SK-N-SH (cell line): ENCODE measurements around the gene RASSF4. TPM values are rescaled to one million over a fixed set of nuclear protein-coding genes. Genes with fewer than 3 reads are reported as not detected.
A peak's percentile ranks its signal among the peaks of the same experiment; 100 is the strongest.

Source experiments
- CTCF ChIA-PET: fragments of 300-600, 350-600 bp; formaldehyde crosslinking; extraction: SDS; loops from one replicate; lab custom pipeline; 2021; lab: Yijun Ruan, JAX
- POLR2A ChIA-PET: fragments of 350-600 bp; sonication (Branson Sonifier 250); formaldehyde crosslinking; extraction: SDS; loops from one replicate; lab custom pipeline; 2020; ENCODE audit warnings: antibody characterized with exemption, inconsistent platforms; lab: Yijun Ruan, JAX
- DNase-seq: peaks from one replicate; pipeline ENCODE4 v3.0.0; 2012
- H2AFZ ChIP-seq: fragments of 200-600 bp; sonication (generic); 2 replicates; pipeline ENCODE4 v1.8.1; 2016; ENCODE audit warnings: antibody characterized with exemption, mild to moderate bottlenecking, low read depth
- H3F3A ChIP-seq: fragments of 200-600 bp; sonication (generic); replicated peaks from 2 replicates; pipeline ENCODE3; 2016; ENCODE audit warnings: antibody characterized with exemption, mild to moderate bottlenecking; ENCODE audit not compliant: insufficient read depth
- H3K27ac ChIP-seq, 2 experiments: fragments of 200-500 bp in 1 of 2; fragments of 200-600 bp in 1 of 2; sonication (Bioruptor generic) in 1 of 2; sonication (generic), shearing (Covaris generic) in 1 of 2; 2 replicates each; pipeline versions ENCODE4 v1.5.1 to v1.6.1; 2014 to 2016; ENCODE audit warnings: low read depth in 2 of 2, inconsistent platforms in 1 of 2, low read length in 1 of 2, mild to moderate bottlenecking in 1 of 2, mixed read lengths in 1 of 2
- H3K27me3 ChIP-seq: fragments of 200-600 bp; sonication (generic), shearing (Covaris generic); 2 replicates; pipeline ENCODE4 v1.6.1; 2016; ENCODE audit warnings: mixed run types; ENCODE audit not compliant: insufficient read depth
- H3K36me3 ChIP-seq, 2 experiments: fragments of 200-500 bp in 1 of 2; fragments of 200-600 bp in 1 of 2; sonication (Bioruptor generic) in 1 of 2; sonication (generic) in 1 of 2; replicated peaks in 1 of 2; 2 replicates each; pipeline versions ENCODE3 to v1.5.1; 2014 to 2016; ENCODE audit warnings: low read length in 1 of 2, mild to moderate bottlenecking in 1 of 2; ENCODE audit not compliant: insufficient read depth in 2 of 2, control insufficient read depth in 1 of 2
- H3K4me1 ChIP-seq, 2 experiments: fragments of 200-500 bp in 1 of 2; fragments of 200-600 bp in 1 of 2; sonication (Bioruptor generic) in 1 of 2; sonication (generic), shearing (Covaris generic) in 1 of 2; 2 replicates each; pipeline versions ENCODE4 v1.5.1 to v1.6.1; 2014 to 2016; ENCODE audit warnings: low read depth in 1 of 2, low read length in 1 of 2, mixed run types in 1 of 2; ENCODE audit not compliant: insufficient read depth in 2 of 2, control insufficient read depth in 1 of 2
- H3K4me2 ChIP-seq: fragments of 200-600 bp; sonication (generic), shearing (Covaris generic); 2 replicates; pipeline ENCODE4 v1.6.1; 2017; ENCODE audit warnings: mixed run types
- H3K4me3 ChIP-seq, 2 experiments: fragments of 200-500 bp in 1 of 2; fragments of 200-600 bp in 1 of 2; sonication (Bioruptor generic) in 1 of 2; sonication (generic), shearing (Covaris generic) in 1 of 2; 2 replicates each; pipeline versions ENCODE4 v1.5.1 to v1.8.1; 2014 to 2016; ENCODE audit warnings: low read depth in 2 of 2, inconsistent platforms in 1 of 2, low read length in 1 of 2, mild to moderate bottlenecking in 1 of 2, mixed read lengths in 1 of 2, moderate library complexity in 1 of 2
- H3K79me2 ChIP-seq: fragments of 200-600 bp; sonication (generic); 2 replicates; pipeline ENCODE4 v1.8.1; 2017; ENCODE audit warnings: mild to moderate bottlenecking; ENCODE audit not compliant: insufficient read depth
- H3K9ac ChIP-seq: fragments of 200-600 bp; sonication (generic); 2 replicates; pipeline ENCODE4 v1.6.1; 2017; ENCODE audit warnings: mixed run types
- H3K9me2 ChIP-seq: fragments of 200-600 bp; sonication (generic); 2 replicates; pipeline ENCODE4 v1.6.1; 2017; ENCODE audit warnings: mixed run types
- H3K9me3 ChIP-seq: fragments of 200-600 bp; sonication (generic); 2 replicates; pipeline ENCODE4 v1.6.1; 2017; ENCODE audit warnings: mixed run types, mild to moderate bottlenecking, moderate library complexity
- H4K20me1 ChIP-seq: fragments of 200-600 bp; sonication (generic); 2 replicates; pipeline ENCODE4 v1.6.1; 2017; ENCODE audit warnings: mild to moderate bottlenecking, mixed run types; ENCODE audit not compliant: insufficient read depth
- CHD2 ChIP-seq: fragments of 150-350 bp; IDR thresholded peaks from 2 replicates; pipeline ENCODE4 v1.6.1; 2018; ENCODE audit warnings: low read length; ENCODE audit not compliant: partially characterized antibody
- FOSL2 ChIP-seq: IDR thresholded peaks from 2 replicates; pipeline ENCODE4 v1.4.0; 2012; ENCODE audit warnings: low read depth, mild to moderate bottlenecking, moderate library complexity, borderline replicate concordance
- FOXJ3 ChIP-seq: sonication (generic); formaldehyde crosslinking; IDR thresholded peaks from 2 replicates; pipeline ENCODE4 v1.5.1; 2020; ENCODE audit warnings: mild to moderate bottlenecking, missing genetic modification reagents
- FOXM1 ChIP-seq: IDR thresholded peaks from 2 replicates; pipeline ENCODE4 v1.4.0; 2012; ENCODE audit warnings: low read depth, mild to moderate bottlenecking
- MEF2A ChIP-seq: IDR thresholded peaks from 2 replicates; pipeline ENCODE4 v1.4.0; 2012; ENCODE audit warnings: low read depth, borderline replicate concordance
- MXI1 ChIP-seq: IDR thresholded peaks from 2 replicates; pipeline ENCODE4 v1.6.1; 2012; ENCODE audit warnings: mild to moderate bottlenecking, low read depth, low read length, improper control_type of control experiment
- NFIC ChIP-seq: IDR thresholded peaks from 2 replicates; pipeline ENCODE4 v1.4.0; 2012; ENCODE audit warnings: borderline replicate concordance
- NRF1 ChIP-seq: IDR thresholded peaks from 2 replicates; pipeline ENCODE4 v1.6.1; 2012; ENCODE audit warnings: low read depth, mild to moderate bottlenecking, low read length
- RAD21 ChIP-seq: IDR thresholded peaks from 2 replicates; pipeline ENCODE4 v1.6.1; 2012; ENCODE audit warnings: mild to moderate bottlenecking, low read length
- RFX5 ChIP-seq: IDR thresholded peaks from 2 replicates; pipeline ENCODE4 v1.6.1; 2012; ENCODE audit warnings: mild to moderate bottlenecking, improper control_type of control experiment, low read length
- SMC3 ChIP-seq: IDR thresholded peaks from 2 replicates; pipeline ENCODE4 v1.6.1; 2012; ENCODE audit warnings: low read depth, low read length, improper control_type of control experiment
- TEAD4 ChIP-seq: IDR thresholded peaks from 2 replicates; pipeline ENCODE4 v1.4.0; 2012; ENCODE audit warnings: mild to moderate bottlenecking, borderline replicate concordance; ENCODE audit not compliant: insufficient read depth
- YY1 ChIP-seq: IDR thresholded peaks from 2 replicates; pipeline ENCODE4 v1.4.0; 2012; ENCODE audit warnings: low read depth, mild to moderate bottlenecking
- ZBTB33 ChIP-seq: IDR thresholded peaks from 2 replicates; pipeline ENCODE4 v1.4.0; 2012; ENCODE audit warnings: low read depth, borderline replicate concordance
- WGBS: methylation state at CpG from one replicate; pipeline ENCODE4 v1.1.6; 2017; ENCODE audit warnings: low lambda C conversion rate; 5-methylcytosine and 5-hydroxymethylcytosine counted together
- polyA plus RNA-seq, 3 experiments: library from polyadenylated mRNA; depleted of rRNA; stranded (reverse); fragments of >200 nt; gene quantifications; 2 replicates each; pipeline ENCODE4 v1.2.3, GENCODE V29; 2012
- TF ChIP-seq, protein P1 (sequence below): IDR thresholded peaks from 2 replicates; pipeline ENCODE4 v1.4.0; 2012; ENCODE audit warnings: low read depth
- TF ChIP-seq, protein P2 (sequence below): IDR thresholded peaks from 2 replicates; pipeline ENCODE4; 2012
- TF ChIP-seq, protein P3 (sequence below): IDR thresholded peaks from 2 replicates; pipeline ENCODE4 v1.4.0; 2012; ENCODE audit warnings: low read depth, borderline replicate concordance
- TF ChIP-seq, protein P4 (sequence below): fragments of 200-600 bp; sonication (generic); IDR thresholded peaks from 2 replicates; pipeline ENCODE4 v1.6.1; 2017; ENCODE audit warnings: antibody characterized with exemption, mild to moderate bottlenecking, moderate library complexity

The RASSF4 gene
- polyA plus RNA-seq, 1 of the 3 experiments (the other 2 are of a cell fraction), result 11.0 TPM

GRCh38 chr10:44981172-44982113, 21.8 kb downstream of the RASSF4 start (continued):
- TF ChIP-seq FOXJ3 (no peak), FOXM1 (no peak), NFIC (peak; percentile 94), YY1 (peak; percentile 68; the same call in 1 of the 2 replicates), FOSL2 (peak; percentile 62), CHD2 (no peak), TEAD4 (peak; percentile 20; the same call in 1 of the 2 replicates), ZBTB33 (no peak), RFX5 (no peak), RAD21 (no peak)
- TF ChIP-seq, protein P1, sequence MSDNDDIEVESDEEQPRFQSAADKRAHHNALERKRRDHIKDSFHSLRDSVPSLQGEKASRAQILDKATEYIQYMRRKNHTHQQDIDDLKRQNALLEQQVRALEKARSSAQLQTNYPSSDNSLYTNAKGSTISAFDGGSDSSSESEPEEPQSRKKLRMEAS, result peak; percentile 22; the same call in 1 of the 2 replicates
- TF ChIP-seq, protein P2, sequence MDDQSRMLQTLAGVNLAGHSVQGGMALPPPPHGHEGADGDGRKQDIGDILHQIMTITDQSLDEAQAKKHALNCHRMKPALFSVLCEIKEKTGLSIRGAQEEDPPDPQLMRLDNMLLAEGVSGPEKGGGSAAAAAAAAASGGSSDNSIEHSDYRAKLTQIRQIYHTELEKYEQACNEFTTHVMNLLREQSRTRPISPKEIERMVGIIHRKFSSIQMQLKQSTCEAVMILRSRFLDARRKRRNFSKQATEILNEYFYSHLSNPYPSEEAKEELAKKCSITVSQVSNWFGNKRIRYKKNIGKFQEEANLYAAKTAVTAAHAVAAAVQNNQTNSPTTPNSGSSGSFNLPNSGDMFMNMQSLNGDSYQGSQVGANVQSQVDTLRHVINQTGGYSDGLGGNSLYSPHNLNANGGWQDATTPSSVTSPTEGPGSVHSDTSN, result no peak

DNA sequence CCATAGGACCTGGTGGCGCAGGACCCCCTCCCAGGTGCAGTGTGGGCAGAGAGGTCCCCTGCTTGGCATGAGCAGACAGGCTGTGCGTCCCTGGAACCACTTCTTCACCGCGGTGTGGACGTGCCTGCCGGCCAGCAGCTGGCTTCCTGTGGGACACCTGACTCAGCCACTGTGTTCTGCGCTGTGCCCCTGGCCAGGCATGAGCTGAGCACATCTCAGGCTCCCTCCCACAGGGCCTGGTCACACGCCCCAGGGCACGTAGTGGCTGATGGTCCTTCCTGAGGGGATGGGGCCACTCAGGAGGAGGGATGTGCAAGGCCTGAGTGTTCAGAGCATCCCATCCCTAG, 22.5 kb downstream of the RASSF4 start:
- no peaks in the 10 kb centered on the region for H4K20me1 ChIP-seq
- POLR2A ChIA-PET, result no interaction called here
- DNase-seq, result no peak
- WGBS, result 70% methylated on average over 5 of the region's 9 CpGs
- no peaks in the 10 kb centered on the region for H3K27me3 ChIP-seq
- TF ChIP-seq NFIC (no peak), NRF1 (no peak), RAD21 (no peak), TEAD4 (no peak), MXI1 (no peak), CHD2 (no peak), MEF2A (no peak), SMC3 (no peak)
- TF ChIP-seq, protein P3, sequence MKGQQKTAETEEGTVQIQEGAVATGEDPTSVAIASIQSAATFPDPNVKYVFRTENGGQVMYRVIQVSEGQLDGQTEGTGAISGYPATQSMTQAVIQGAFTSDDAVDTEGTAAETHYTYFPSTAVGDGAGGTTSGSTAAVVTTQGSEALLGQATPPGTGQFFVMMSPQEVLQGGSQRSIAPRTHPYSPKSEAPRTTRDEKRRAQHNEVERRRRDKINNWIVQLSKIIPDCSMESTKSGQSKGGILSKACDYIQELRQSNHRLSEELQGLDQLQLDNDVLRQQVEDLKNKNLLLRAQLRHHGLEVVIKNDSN, result no peak
- TF ChIP-seq, protein P4, sequence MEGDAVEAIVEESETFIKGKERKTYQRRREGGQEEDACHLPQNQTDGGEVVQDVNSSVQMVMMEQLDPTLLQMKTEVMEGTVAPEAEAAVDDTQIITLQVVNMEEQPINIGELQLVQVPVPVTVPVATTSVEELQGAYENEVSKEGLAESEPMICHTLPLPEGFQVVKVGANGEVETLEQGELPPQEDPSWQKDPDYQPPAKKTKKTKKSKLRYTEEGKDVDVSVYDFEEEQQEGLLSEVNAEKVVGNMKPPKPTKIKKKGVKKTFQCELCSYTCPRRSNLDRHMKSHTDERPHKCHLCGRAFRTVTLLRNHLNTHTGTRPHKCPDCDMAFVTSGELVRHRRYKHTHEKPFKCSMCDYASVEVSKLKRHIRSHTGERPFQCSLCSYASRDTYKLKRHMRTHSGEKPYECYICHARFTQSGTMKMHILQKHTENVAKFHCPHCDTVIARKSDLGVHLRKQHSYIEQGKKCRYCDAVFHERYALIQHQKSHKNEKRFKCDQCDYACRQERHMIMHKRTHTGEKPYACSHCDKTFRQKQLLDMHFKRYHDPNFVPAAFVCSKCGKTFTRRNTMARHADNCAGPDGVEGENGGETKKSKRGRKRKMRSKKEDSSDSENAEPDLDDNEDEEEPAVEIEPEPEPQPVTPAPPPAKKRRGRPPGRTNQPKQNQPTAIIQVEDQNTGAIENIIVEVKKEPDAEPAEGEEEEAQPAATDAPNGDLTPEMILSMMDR, result no peak
- H3F3A ChIP-seq, result peaks cover 20% of the 10 kb centered on the region
- peaks cover 8% of the 10 kb centered on the region for H3K79me2 ChIP-seq
- H3K4me3 ChIP-seq, result no peak overlapping the region
- CTCF ChIA-PET, result interaction anchor here (10.6 kb wide), 1 partner anchor 50 kb away, joined by 121 read pairs; no protein-coding TSS in a partner anchor
- H3K9me2 ChIP-seq, result no peaks in the 10 kb centered on the region
- peak overlapping the region; percentile 24 for H3K4me2 ChIP-seq
- H2AFZ ChIP-seq, result peak overlapping the region; percentile 77; the same call in 1 of the 2 replicates
- H3K9ac ChIP-seq, result peak overlapping the region; percentile 62
- no peaks in the 10 kb centered on the region for H3K36me3 ChIP-seq
- H3K27ac ChIP-seq, result peak overlapping the region in 1 of 2 experiments; percentile 95; a peak in 3 of 4 replicates
- H3K4me1 ChIP-seq, result peaks cover 28 to 52% of the 10 kb centered on the region in 2 experiments; a peak in 3 of 4 replicates
- H3K9me3 ChIP-seq, result no peaks in the 10 kb centered on the region
